Measurements from ENCODE around the gene PRRT4.

Gene PRRT4

GRCh38 chr7:128394904-128395496 is 33.5 kb upstream of the PRRT4 start:
- DNase-seq = no peak

GRCh38 chr7:128393526-128394330 is 32.2 kb upstream of the PRRT4 start:
- no peak for DNase-seq

GRCh38 chr7:128392446-128393327 is 31.2 kb upstream of the PRRT4 start:
- DNase-seq = no peak

GRCh38 chr7:128391805-128392204 is 30.3 kb upstream of the PRRT4 start:
- no peak for DNase-seq

- no peak for DNase-seq
Measured at GRCh38 chr7:128390871-128391565, 29.5 kb upstream of the PRRT4 start.

GRCh38 chr7:128389618-128390329 is 28.3 kb upstream of the PRRT4 start:
- DNase-seq = no peak

- no peak for DNase-seq
Measured at GRCh38 chr7:128389085-128389617, 27.7 kb upstream of the PRRT4 start.

- DNase-seq = no peak
Measured at GRCh38 chr7:128388145-128388485, 26.6 kb upstream of the PRRT4 start.

GRCh38 chr7:128387216-128388144 is 26.0 kb upstream of the PRRT4 start:
- peak; percentile 33 for DNase-seq

GRCh38 chr7:128385988-128386925 is 24.8 kb upstream of the PRRT4 start:
- DNase-seq = no peak

GRCh38 chr7:128384726-128385125 is 23.2 kb upstream of the PRRT4 start:
- DNase-seq = no peak

GRCh38 chr7:128383776-128384175 is 22.3 kb upstream of the PRRT4 start:
- DNase-seq = no peak

GRCh38 chr7:128381161-128381821 is 19.8 kb upstream of the PRRT4 start:
- DNase-seq = no peak

- DNase-seq = no peak
Measured at GRCh38 chr7:128380483-128381106, 19.1 kb upstream of the PRRT4 start.

GRCh38 chr7:128379900-128380479 is 18.5 kb upstream of the PRRT4 start:
- DNase-seq = no peak

- DNase-seq = no peak
Measured at GRCh38 chr7:128378637-128379036, 17.1 kb upstream of the PRRT4 start.

GRCh38 chr7:128376077-128376476 is 14.6 kb upstream of the PRRT4 start:
- no peak for DNase-seq

GRCh38 chr7:128374041-128374440 is 12.6 kb upstream of the PRRT4 start:
- DNase-seq = no peak
